ENCODE data around the gene SLC8A3. TPM values are rescaled to one million over a fixed set of nuclear protein-coding genes. Genes with fewer than 3 reads are reported as not detected.

Gene SLC8A3
- polyA plus RNA-seq, 3 donors = 0.06 to 0.15 TPM; not detected in 1

Other genes starting within 250 kb of the SLC8A3 start
- gene COX16, start 170.7 kb upstream of the SLC8A3 start, polyA plus RNA-seq = 10 to 100 TPM; 21.9 to 71.3 (median 33.0) TPM
- 10 to 100 TPM in 1 of 3 donors, 1 to 10 TPM in 2; 5.6 to 22.7 (median 9.6) TPM for gene SYNJ2BP, start 228.1 kb upstream of the SLC8A3 start, polyA plus RNA-seq